Activated CD8-positive, alpha-beta memory T cell treated with anti-CD3 and anti-CD28 coated beads for 48 hours (primary cell): ENCODE data around the gene STIP1.

Experiments
- DNase-seq, 3 experiments: peaks; one replicate each; pipeline ENCODE4 v3.0.0-alpha.2; 2020; ENCODE audit warnings: low read depth in 2 of 3, low spot score in 2 of 3

The STIP1 gene

DNA sequence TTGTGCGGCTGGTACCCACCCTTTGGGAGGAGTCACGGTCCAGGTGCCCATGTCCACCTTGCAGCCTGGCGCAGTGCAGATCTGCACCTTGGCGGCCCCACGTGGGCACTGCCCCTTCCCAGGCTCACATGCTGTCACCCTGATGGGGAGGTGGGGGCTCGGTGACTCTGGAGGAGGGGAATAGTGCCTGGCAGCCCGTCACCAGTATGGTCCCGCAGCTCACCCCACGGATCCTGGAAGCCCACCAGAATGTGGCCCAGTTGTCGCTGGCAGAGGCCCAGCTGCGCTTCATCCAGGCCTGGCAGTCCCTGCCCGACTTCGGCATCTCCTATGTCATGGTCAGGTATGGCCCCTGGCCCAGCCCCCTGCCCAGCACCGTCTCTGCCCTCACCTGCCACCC is 34.8 kb downstream of the STIP1 start:
- DNase-seq = no peak

DNA sequence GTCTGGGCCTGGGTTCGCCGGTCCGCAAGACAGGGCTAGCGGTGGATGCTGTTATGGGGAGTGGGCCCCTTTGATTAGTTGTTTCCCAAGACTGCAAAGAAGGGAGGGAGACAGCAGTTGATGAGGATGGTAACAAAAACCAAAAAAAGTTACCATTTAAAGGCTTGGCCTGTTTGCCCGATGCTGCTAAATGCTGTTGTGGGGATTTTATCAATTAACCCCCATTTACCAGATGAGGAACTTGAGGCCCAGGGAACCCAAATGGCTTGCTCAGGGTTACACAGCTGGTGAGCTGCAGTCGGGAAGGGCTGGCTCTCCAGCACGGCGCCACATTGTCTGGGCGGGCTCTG is 36.7 kb downstream of the STIP1 start:
- DNase-seq = no peak

DNA sequence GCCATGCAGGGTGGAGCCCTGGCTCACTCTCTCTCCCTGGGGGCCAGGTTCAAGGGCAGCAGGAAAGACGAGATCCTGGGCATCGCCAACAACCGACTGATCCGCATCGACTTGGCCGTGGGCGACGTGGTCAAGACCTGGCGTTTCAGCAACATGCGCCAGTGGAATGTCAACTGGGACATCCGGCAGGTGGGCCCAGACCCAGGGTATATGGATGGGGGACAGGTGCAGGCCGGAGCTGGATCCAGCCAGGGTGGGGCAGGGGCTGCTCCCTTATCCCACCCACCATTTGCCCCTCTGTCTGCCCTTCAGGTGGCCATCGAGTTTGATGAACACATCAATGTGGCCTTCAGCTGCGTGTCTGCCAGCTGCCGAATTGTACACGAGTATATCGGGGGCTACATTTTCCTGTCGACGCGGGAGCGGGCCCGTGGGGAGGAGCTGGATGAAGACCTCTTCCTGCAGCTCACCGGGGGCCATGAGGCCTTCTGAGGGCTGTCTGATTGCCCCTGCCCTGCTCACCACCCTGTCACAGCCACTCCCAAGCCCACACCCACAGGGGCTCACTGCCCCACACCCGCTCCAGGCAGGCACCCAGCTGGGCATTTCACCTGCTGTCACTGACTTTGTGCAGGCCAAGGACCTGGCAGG is 37.2 kb downstream of the STIP1 start:
- DNase-seq = no peak

DNA sequence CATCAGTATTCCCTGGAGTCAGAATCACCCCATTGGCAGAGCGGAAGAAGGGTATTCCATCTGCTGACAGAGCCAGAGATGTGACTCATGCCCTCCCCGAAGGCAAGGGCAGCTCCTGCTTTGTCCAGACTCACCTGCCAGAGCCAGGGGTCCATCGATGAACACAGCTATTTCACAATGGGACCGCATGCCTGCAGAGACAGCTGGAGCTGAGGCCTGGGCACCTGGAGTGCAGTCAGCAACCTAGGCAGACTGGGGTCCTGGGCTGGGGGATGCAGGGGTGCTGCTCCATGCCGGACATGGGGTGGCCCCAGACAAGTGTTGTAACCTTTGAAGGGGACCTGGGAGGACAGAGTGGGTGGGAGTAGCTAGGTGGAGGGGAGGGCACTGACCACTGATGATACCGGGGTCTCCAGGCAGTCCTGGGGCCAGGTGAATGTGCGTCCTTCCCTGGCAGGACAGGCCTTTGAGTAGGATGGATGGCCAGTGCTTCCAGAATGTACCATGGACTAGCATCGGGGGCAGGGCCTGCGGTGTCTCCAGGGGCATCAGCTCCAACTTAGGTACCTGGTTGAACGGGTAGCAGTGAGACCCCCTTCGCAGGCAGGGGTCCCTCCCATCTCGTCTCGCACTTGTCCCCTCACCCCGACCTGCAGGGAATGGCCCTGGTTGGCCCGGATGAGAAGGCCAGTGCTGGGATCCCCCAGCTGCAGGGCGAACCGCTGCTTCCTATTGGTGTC is 38.4 kb downstream of the STIP1 start:
- DNase-seq = no peak

DNA sequence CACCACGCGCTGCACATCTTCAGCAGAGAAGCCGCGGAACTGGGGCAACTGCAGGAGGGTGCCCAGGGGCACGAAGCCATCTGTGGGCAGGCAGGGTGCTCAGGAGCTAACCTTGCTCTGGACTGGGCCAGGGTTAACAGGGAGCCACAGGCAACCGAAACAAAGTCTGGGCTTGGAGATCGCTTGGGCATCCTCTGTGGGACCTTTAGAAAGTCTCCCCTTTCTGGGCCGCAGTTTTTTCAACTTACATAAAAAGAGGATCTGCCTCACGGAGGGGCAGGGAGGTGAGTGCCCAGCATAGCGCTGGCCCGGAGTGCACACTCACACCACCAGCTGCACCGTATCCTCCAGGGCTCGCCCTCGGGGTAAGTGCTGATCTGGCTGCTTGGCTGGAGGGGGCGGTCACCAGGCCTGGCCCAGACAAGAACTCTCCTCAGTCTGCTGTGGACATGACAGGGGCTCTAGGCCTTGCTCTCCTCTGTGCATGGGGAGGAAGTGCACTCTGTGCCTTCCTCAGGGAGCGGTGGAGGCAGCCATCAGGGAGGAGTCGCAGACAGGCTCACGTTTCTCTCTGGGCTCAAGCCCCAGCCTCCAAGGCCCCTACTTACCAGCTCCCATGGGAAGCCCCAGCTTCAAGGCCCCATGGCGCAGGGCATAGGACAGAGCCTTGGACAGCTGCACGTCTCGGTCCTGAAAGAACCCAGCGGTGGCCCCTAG is 39.1 kb downstream of the STIP1 start:
- DNase-seq = no peak

DNA sequence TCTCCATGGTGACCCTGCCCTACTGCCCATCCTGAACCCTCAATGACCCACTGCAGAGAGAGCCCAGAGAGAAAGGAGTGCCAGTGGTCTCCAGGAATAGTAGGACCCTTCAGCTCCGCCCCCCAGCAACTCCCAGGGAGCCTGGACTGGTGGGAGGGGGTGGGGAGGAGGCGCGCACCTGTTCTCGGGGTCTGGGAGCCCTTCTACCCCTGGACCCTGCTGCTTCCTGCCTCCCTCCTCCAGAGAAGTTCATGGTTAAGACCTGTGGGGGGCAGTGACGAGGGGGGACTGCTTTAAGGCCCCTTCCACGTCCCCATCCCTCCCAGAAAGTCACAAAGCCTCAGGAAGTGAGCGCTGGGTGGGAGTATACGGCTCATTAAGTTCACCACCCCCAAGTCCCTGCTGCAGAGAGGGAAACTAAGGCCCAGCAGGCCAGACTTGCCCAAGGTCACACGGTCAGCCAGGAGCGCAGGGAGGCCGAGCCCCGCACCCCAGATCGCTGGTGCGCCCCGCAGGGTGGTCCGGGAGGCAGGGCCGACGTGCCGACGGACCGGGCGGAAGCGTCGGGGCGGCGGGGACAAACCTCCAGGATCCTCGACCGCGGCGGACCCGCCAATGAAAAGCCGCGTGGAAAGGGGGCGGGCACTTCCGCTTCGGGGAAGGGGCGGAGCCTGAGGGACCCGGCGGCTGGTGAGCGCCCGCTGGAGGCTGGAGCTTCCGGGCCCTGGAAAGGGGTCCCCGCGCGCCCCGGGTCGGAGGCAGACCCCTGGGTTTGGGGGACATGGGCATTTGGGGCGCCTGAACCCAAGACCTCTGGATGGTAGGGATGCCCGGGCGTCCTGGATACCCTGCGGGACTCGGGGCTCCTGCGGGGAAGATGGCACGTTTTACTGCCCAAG is 39.9 kb downstream of the STIP1 start, which contains the start of the genes NUDT22 and TRPT1:
NUDT22 (plus strand) TSS at position 667 of the 899 bp plus-strand sequence. CDS start 379 bp downstream, outside the sequence.
TRPT1 (minus strand) TSS at position 579 of the 899 bp plus-strand sequence; CDS start at position 253, 326 bp downstream.
- DNase-seq = peak; percentile 88 to 93 (median 88)

DNA sequence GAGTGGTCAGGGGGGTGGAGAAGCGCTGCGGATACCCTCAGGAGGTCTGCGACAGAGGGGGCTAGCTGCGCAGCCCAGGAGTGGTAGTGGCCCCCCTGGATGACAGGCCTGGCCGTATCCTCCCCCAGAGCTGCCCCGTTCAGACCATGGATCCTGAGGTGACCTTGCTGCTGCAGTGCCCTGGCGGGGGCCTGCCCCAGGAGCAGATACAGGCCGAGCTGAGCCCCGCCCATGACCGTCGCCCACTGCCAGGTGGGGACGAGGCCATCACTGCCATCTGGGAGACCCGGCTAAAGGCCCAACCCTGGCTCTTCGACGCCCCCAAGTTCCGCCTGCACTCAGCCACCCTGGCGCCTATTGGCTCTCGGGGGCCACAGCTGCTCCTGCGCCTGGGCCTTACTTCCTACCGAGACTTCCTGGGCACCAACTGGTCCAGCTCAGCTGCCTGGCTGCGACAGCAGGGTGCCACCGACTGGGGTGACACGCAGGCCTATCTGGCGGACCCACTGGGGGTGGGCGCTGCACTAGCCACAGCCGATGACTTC is 40.6 kb downstream of the STIP1 start:
- no peak for DNase-seq

DNA sequence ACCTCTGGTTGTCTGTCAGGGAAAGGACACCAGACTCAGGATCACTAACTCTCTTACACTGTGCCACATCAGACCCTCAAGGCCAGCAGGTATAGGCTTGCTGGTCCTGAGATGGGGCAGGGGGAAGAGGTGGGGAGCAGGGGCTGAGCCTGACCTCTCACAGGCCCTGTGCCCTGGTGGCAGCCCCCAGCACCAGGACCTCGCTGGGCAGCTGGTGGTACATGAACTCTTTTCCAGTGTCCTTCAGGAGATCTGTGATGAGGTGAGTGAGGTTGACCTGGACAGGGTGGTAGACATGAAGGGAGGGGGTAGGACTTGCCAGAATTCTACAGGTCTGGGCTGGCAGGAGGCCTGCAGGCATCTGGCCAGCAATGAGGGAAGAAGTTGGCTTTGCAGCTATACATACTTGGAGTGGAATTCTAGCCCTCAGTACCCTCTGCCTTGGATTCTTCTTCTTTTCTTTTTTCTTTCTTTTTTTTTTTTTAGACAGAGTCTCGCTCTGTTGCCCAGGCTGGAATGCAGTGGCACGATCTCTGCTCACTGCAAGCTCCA is 41.5 kb downstream of the STIP1 start:
- DNase-seq = no peak

DNA sequence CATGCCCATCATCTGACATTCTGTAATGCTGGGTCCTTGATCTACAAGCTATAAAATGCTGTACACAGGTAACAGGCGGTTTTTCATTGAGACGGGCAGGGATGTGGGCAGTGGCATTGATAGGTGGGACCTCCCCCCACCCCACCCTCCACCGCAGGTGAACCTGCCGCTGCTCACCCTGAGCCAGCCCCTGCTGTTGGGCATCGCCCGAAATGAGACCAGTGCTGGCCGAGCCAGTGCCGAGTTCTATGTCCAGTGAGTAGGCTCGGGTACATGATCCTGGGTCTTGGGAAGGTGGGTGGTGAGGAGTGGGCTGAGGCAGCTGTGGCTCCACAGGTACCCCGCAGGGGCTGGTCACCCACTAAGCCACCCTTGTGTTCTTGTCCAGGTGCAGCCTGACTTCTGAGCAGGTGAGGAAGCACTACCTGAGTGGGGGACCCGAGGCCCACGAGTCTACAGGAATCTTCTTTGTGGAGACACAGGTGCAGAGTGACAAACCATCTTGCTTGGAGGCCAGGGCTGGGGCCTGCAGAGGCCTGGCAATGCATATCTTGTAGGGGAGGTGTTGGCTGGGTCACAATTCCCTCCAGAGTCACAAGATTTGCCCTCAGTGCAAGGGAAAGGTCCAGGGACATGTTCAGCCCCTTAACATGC is 43.2 kb downstream of the STIP1 start:
- DNase-seq = no peak

DNA sequence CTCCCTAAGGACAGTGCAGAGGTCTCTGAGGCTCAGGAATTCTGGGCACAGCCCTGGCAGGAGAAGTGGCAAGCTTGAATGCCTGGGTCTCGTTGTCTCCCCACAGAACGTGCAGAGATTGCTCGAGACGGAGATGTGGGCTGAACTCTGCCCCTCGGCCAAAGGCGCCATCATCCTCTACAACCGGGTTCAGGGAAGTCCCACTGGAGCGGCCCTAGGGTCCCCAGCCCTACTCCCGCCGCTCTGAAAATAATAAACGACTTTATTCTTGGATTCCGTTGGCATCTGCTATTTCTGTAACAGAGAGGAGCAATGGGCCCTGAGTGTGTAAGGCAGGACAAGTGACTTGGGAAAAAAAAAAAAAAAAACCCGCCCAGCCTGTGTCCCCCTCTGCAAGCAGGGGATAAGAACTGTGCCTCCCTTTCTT is 43.8 kb downstream of the STIP1 start:
- no peak for DNase-seq

DNA sequence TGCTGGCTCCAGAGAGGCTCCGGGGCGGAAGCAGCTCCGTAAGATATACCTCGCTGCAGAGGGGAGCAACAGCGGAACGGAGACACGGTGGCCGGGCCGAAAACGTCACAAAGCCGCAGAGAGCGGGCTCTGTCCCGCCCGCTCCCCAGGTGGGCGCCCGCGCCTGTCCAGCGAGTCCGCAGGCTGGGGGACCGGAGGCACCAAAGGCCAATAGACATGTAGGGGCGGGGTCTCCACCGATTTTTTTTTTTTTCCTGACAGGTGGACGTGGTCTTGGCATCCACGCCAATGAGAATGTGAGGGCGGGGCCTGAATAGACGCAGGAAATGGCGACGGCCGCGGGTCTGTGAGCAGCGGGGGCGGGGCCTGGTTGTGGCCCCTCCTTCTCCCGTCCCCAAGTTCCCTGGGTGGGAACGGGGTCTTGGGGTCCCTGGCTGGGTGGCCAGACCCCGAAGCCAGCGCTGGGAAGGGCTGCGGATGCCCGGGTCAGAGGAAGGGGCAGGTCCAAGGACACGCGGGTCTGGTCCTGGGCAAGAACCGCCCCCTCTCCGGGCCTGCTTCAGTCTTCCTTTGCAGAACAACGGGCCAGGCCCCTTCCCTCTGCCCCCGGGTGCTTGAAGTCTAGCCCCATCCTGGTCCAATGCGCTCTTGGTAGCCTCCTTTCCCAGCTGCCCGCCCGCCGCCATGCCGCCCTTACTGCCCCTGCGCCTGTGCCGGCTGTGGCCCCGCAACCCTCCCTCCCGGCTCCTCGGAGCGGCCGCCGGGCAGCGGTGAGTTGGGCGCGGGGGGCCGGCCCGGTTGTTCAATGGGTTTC is 44.4 kb downstream of the STIP1 start, which contains the start of gene DNAJC4:
DNAJC4 (plus strand) TSS at position 378 of the 814 bp plus-strand sequence; CDS start at position 685, 307 bp downstream.
- peak in 2 of 3 experiments; percentile 60 to 77 for DNase-seq

DNA sequence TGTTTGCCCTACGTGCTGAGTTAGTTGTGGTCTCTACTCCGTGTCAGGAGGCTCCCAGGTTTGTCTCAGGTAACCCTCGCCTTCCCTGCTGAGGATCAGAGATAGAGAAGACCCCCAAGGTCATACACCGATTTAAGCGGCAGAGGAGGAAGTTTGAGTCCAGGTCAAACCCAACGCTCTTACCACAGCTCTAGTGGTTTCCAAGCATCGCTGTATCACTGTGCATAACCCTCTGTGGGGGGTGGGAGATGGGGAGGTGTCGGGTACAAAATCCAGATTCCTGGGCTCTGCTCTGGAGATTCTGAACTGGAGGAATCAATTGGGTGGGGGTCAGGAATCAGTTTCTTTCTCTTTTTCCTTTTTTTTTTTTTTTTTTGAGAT is 45.0 kb downstream of the STIP1 start:
- no peak for DNase-seq

DNA sequence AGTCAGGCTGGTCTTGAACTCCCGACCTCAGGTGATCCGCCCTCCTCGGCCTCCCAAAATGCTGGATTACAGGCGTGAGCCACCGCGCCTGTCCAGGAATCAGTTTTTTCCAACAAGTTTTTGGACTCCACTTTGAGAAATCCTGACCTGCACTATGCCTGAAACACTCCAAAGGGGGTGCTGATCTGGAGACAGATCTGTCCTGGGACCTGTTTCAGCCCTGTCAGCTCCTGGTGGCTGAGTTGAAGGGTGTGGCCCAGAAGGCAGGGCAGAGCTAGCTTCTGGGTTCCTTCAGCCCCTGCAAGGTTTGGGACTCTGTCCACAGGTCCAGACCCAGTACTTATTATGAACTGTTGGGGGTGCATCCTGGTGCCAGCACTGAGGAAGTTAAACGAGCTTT is 45.6 kb downstream of the STIP1 start:
- no peak for DNase-seq

DNA sequence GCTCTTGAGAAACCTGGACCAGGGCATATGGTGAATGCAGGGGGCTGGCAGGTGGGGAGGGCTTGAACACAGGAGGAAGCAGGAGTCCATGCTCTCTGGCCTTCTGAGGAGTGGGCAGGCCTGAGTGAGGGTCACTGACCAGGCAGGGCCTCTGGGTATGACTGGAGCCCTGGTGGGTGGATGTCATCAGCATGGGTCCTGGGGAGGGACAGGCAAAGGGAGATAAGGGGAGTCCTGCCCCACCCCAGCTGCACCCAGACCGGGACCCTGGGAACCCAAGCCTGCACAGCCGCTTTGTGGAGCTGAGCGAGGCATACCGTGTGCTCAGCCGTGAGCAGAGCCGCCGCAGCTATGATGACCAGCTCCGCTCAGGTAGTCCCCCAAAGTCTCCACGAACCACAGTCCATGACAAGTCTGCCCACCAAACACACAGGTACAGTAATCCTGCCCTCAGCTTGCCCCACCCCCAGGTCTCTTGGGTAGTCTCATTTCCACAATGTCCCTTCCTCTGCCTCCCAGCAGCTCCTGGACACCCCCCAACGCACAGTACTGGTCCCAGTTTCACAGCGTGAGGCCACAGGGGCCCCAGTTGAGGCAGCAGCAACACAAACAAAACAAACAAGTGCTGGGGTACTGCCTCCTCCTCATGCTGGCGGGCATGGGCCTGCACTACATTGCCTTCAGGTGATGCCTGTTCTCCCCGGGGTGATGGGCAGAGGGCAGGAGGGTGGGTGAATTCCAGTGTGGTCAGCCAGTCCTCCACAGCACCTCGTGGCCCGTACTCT is 46.4 kb downstream of the STIP1 start:
- no peak for DNase-seq

DNA sequence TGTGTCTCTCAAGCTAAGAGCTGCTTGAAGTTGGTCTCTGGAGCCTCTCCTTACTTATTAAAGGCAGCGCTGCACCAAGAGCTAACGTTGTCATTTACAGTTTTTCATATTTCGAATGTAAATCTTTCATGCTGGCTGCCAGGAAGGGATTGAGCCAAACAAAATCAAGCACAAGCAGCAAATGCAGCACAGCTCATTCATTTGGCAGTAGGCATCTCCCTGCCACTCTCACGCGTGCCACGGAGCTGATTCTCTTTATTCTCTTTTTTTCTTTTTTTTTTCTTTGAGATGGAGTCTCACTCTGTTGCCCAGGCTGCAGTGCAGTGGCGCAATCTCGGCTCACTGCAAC is 47.0 kb downstream of the STIP1 start:
- no peak for DNase-seq

DNA sequence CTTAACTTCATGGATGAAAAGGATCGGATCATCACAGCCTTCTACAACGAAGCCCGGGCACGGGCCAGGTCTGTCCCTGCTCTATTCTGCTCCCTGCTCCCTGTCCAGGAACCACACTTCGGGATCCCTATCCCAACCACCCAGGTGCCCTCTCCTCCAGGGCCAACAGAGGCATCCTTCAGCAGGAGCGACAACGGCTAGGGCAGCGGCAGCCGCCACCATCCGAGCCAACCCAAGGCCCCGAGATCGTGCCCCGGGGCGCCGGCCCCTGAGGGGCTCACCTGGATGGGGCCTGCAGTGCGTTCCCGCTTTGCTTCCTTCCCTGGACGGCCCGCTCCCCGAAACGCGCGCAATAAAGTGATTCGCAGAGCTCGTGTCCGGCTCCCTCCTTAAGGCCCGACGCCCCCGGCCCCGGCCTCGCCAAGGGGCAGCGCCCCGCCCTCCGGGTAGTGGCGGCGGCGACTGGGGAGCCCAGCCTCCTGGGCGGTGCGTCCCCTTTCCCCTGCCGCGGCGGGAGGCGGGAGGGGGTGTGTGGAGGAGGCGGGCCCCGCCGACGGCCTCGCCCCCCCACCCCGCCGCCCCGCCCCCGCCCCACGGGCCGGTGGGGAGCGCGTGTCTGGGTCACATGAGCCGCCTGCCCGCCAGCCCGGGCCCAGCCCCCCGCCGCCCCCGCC is 48.1 kb downstream of the STIP1 start, which contains the start of gene VEGFB:
VEGFB (plus strand) TSS at position 672 of the 674 bp plus-strand sequence. CDS start 250 bp downstream, outside the sequence.
- no peak for DNase-seq

DNA sequence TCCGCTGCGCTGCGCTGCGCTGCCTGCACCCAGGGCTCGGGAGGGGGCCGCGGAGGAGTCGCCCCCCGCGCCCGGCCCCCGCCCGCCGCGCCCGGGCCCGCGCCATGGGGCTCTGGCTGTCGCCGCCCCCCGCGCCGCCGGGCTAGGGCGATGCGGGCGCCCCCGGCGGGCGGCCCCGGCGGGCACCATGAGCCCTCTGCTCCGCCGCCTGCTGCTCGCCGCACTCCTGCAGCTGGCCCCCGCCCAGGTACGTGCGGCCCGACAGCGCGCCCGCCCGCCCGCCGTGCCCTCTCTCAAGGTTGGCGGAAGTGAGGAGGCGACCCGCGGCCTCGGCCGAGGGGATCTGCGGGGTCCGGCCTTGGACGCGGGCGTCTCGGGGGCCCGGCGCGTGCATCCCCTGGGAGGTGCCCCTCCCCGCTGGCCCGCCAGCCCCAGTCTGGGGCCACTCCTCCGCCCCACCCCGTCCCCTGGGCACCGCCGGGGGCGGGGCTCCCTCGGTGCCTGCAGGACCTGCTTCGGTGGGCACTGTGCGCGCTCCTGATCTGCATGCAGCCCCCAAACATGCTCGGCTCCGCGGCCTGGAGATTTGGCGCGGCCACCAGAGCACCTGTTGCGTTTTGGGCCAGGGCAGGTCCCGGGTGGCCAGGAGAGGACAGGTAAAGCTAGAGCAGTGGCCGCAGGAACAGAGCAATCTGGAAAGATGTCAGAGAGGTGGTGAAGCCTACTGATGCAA is 48.8 kb downstream of the STIP1 start:
- DNase-seq = no peak
